SU-DHL-6 (cell line): ENCODE measurements around the gene TRRAP.

Experiments
- H2AFZ ChIP-seq: fragments of 200-600 bp; sonication (generic); 2 replicates; pipeline ENCODE4 v1.6.1; 2014; ENCODE audit warnings: low read depth, mild to moderate bottlenecking, moderate library complexity, mixed read lengths, antibody characterized with exemption, low read length; ENCODE audit not compliant: severe bottlenecking
- H3F3A ChIP-seq: fragments of 200-600 bp; shearing (Covaris generic); 2 replicates; pipeline ENCODE4 v1.6.0; 2016; ENCODE audit warnings: antibody characterized with exemption, mild to moderate bottlenecking; ENCODE audit not compliant: insufficient read depth
- H3K27ac ChIP-seq: fragments of 200-600 bp; sonication (generic); 2 replicates; pipeline ENCODE4 v1.5.1; 2016; ENCODE audit warnings: low read depth, mild to moderate bottlenecking, low read length, moderate library complexity, mixed read lengths
- H3K27me3 ChIP-seq: fragments of 200-600 bp; sonication (generic), shearing (Covaris generic); 2 replicates; pipeline ENCODE4 v1.6.0; 2014; ENCODE audit warnings: mild to moderate bottlenecking, low read length
- H3K36me3 ChIP-seq: fragments of 200-600 bp; sonication (generic); 2 replicates; pipeline ENCODE4 v1.6.1; 2014; ENCODE audit warnings: mild to moderate bottlenecking, low read length, mixed read lengths
- H3K4me2 ChIP-seq: fragments of 300-600, 200-600 bp; shearing (Covaris generic), sonication (generic); 2 replicates; pipeline ENCODE4 v1.6.0; 2014; ENCODE audit warnings: low read length, low read depth, mild to moderate bottlenecking; ENCODE audit not compliant: poor library complexity, severe bottlenecking
- H3K4me3 ChIP-seq: fragments of 200-600 bp; sonication (generic); 2 replicates; pipeline ENCODE4 v1.5.1; 2014; ENCODE audit warnings: antibody characterized with exemption, low read length, mild to moderate bottlenecking, mixed read lengths; ENCODE audit not compliant: insufficient read depth, poor library complexity, severe bottlenecking
- H3K79me2 ChIP-seq: fragments of 200-600 bp; sonication (generic); 2 replicates; pipeline ENCODE4 v1.6.1; 2014; ENCODE audit warnings: mild to moderate bottlenecking, low read length, moderate library complexity; ENCODE audit not compliant: insufficient read depth
- H3K9ac ChIP-seq: fragments of 200-600 bp; sonication (generic); 2 replicates; pipeline ENCODE4 v1.7.0; 2014; ENCODE audit warnings: mild to moderate bottlenecking, low read length
- H3K9me2 ChIP-seq: fragments of 200-600 bp; sonication (generic); replicated peaks from 2 replicates; pipeline ENCODE4 v1.6.1; 2014; ENCODE audit warnings: low read length; ENCODE audit not compliant: insufficient read depth
- H3K9me3 ChIP-seq: fragments of 200-600 bp; sonication (generic); 2 replicates; pipeline ENCODE4 v1.6.1; 2014; ENCODE audit warnings: low read length, mixed read lengths; ENCODE audit not compliant: insufficient read depth
- H4K20me1 ChIP-seq: fragments of 200-600 bp; sonication (generic); 2 replicates; pipeline ENCODE4 v1.6.1; 2014; ENCODE audit warnings: low read depth, mild to moderate bottlenecking, antibody characterized with exemption, low read length, moderate library complexity, mixed read lengths
- EZH2phosphoT487 ChIP-seq: fragments of 200-600 bp; sonication (generic), shearing (Covaris generic); conservative IDR thresholded peaks from 2 replicates; pipeline ENCODE4 v1.6.1; 2018; ENCODE audit warnings: mild to moderate bottlenecking, antibody characterized with exemption, low read length, moderate library complexity, mixed read lengths
- TF ChIP-seq, protein P1 (sequence below): fragments of 200-600 bp; sonication (generic); IDR thresholded peaks from one replicate; pipeline ENCODE4 v1.5.1; 2017; ENCODE audit warnings: antibody characterized with exemption, mild to moderate bottlenecking, low read length, moderate library complexity; ENCODE audit not compliant: insufficient read depth, poor library complexity, severe bottlenecking

Gene TRRAP

DNA sequence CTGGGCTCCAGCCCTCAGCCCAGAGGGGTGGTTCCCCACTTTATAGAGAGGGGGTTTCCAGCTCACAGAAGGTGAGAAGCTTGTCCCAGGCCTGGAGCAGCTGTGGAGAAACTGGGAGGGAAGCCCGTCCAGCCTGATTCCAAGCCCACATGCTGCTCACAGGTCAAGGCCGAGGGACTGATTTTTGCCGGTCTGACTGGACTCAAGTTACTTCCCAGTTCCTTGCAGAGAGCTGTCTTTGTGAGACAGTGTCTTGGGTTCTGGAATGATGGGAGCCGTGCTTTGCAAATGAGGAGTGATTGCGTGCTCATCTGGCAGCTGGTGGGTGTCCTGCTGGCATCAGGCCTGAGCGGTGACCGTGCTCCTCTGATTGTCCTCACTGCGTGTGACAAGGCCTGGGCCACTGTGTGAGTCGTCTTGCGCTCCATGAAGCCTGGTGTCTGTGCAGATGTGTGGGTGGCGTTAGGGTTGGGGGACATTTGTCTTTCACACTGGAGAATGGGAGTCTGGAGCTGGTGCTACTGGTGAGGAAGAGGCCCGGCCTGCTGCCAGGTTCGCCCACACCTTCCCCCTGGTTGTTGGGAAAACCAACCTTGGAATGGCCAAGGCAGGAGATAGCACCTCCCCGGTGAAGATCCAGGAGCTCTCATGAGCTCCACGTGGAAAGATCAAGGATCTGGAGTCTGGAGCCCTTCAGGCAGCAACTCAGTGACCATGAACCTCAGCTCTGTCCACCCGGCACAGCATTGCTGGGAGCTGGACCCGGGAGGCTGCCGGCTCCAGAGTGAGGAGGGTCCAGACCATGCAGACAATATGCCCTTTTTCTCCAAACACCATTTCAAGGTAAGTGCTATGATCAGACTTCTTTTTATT lies 136.0 kb downstream of the TRRAP start:
- Histone ChIP-seq H3K4me3 (no peak overlapping the region), H3K79me2 (no peaks in the 10 kb centered on the region), H3K9me3 (no peaks in the 10 kb centered on the region), H3F3A (no peaks in the 10 kb centered on the region), H3K27ac (no peak overlapping the region), H3K9me2 (no peaks in the 10 kb centered on the region), H3K4me2 (no peak overlapping the region), H3K27me3 (no peaks in the 10 kb centered on the region), H2AFZ (no peak overlapping the region), H3K9ac (no peak overlapping the region), H3K36me3 (no peaks in the 10 kb centered on the region; the same call in 1 of the 2 replicates), H4K20me1 (no peaks in the 10 kb centered on the region)
- TF ChIP-seq, protein P1, sequence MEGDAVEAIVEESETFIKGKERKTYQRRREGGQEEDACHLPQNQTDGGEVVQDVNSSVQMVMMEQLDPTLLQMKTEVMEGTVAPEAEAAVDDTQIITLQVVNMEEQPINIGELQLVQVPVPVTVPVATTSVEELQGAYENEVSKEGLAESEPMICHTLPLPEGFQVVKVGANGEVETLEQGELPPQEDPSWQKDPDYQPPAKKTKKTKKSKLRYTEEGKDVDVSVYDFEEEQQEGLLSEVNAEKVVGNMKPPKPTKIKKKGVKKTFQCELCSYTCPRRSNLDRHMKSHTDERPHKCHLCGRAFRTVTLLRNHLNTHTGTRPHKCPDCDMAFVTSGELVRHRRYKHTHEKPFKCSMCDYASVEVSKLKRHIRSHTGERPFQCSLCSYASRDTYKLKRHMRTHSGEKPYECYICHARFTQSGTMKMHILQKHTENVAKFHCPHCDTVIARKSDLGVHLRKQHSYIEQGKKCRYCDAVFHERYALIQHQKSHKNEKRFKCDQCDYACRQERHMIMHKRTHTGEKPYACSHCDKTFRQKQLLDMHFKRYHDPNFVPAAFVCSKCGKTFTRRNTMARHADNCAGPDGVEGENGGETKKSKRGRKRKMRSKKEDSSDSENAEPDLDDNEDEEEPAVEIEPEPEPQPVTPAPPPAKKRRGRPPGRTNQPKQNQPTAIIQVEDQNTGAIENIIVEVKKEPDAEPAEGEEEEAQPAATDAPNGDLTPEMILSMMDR = no peak
- no peak for TF ChIP-seq EZH2phosphoT487

DNA sequence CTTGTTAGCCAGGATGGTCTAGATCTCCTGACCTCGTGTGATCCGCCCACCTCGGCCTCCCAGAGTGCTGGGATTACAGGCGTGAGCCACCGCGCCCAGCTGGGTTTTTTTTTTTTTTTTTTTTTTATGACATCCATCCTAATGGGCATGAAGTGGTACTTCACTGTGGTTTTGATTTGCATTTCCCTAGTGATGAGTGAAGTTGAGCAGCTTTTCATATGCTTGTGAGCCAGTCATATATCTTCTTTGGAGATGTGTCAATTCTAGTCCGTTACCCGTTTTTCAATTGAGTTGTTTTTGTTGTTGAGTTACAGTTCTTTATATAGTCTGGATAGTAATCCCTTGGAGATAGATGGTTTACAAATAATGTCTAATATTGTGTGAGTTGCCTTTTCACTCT lies 137.9 kb downstream of the TRRAP start:
- H3K4me2 ChIP-seq = no peak overlapping the region
- no peaks in the 10 kb centered on the region for H3K79me2 ChIP-seq
- no peak overlapping the region for H2AFZ ChIP-seq
- H3K27me3 ChIP-seq = no peaks in the 10 kb centered on the region
- no peak overlapping the region for H3K27ac ChIP-seq
- H3K4me3 ChIP-seq = no peak overlapping the region
- TF ChIP-seq, protein P1 = no peak
- no peak for TF ChIP-seq EZH2phosphoT487
- H3K9me3 ChIP-seq = no peaks in the 10 kb centered on the region
- H3K9me2 ChIP-seq = no peaks in the 10 kb centered on the region
- no peak overlapping the region for H3K9ac ChIP-seq
- H3K36me3 ChIP-seq = peaks cover 4% of the 10 kb centered on the region; the same call in 1 of the 2 replicates
- peaks cover 4% of the 10 kb centered on the region; the same call in 1 of the 2 replicates for H3F3A ChIP-seq
- H4K20me1 ChIP-seq = 0 out of 2 replicates have a peak, but pooled peaks cover 2% of the 10 kb centered on the region

DNA sequence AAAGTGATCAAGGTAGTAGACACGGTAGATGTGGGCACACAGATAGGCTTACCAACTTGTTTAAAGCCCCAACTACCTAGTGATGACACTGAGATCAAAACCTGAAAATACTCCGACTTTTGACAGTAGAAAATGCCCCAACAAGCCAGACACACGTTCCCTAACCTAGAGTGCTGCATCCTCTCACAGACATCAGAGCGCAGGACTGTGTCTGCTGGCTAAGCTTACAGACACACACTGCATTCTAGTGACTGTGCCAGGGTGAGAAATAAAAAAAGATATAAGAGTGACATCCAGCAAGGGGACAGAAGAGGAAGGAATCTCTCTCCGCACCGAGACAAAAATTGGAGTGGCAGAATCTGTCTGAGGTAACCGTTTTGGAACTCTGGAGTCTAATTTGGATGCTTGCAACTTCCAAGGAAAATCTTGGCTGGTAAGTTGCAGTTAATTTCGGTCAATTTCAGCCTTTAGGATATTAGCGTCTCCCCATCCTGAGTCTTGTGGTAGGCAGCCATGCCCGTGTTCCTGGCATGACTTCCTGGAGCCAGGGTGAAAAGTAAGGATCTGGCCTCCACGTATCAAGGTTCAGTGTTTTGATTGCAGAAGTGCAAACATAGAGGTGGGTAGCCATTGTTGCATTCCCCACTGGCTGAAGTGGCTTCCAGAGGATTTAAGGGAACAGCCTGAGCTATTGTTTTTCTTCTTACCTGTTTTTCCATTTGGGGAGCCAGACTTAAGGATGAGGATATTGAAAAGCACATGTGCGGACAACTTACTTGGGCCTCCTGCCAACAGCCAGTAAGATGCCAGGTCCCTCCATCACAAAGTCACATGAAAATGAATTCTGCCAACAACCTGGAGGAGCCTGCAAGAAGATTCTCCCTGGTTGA lies 141.4 kb downstream of the TRRAP start:
- peaks cover 13% of the 10 kb centered on the region; the same call in 1 of the 2 replicates for H3F3A ChIP-seq
- peaks cover 9% of the 10 kb centered on the region; the same call in 1 of the 2 replicates for H3K36me3 ChIP-seq

More for the DNA sequence above, 141.4 kb downstream of the TRRAP start:
- TF ChIP-seq EZH2phosphoT487 = no peak
- TF ChIP-seq, protein P1 = no peak
- H3K9me3 ChIP-seq = no peaks in the 10 kb centered on the region
- H3K9me2 ChIP-seq = no peaks in the 10 kb centered on the region
- no peak overlapping the region for H3K4me3 ChIP-seq
- H3K4me2 ChIP-seq = no peak overlapping the region
- H3K9ac ChIP-seq = no peak overlapping the region
- no peaks in the 10 kb centered on the region for H3K27me3 ChIP-seq
- H3K27ac ChIP-seq = no peak overlapping the region
- H2AFZ ChIP-seq = no peak overlapping the region
- H4K20me1 ChIP-seq = peaks cover 11% of the 10 kb centered on the region; the same call in 1 of the 2 replicates
- H3K79me2 ChIP-seq = no peaks in the 10 kb centered on the region
